Right lobe of liver (tissue), 6 donors: ENCODE data around the gene MYPOP. TPM values are rescaled to one million over a fixed set of nuclear protein-coding genes. Genes with fewer than 3 reads are reported as not detected.

Experiments
- ATAC-seq, 4 donors: fragments of 200-7000 bp; cut with Tn5 transposase; one replicate each; pipeline ENCODE4 v1.9.1; 2020; ENCODE audit warnings: mild to moderate bottlenecking in 4 of 4, moderate library complexity in 4 of 4
- DNase-seq, 3 donors: peaks; one replicate each; pipeline ENCODE4 v3.0.0-alpha.2; 2020
- H3K27ac ChIP-seq, 3 donors: fragments of 200-600 bp; one replicate each; pipeline ENCODE4 v1.8.0; 2022
- H3K27me3 ChIP-seq, 2 donors: fragments of 200-600 bp; one replicate each; pipeline ENCODE4 v1.8.0; 2022
- H3K36me3 ChIP-seq, 4 donors: fragments of 200-600 bp; sonication (generic) in 1 of 4; one replicate each; pipeline versions ENCODE4 v1.5.1 to v1.8.0; 2017 to 2022; ENCODE audit warnings: control low read depth in 1 of 4
- H3K4me1 ChIP-seq, 4 donors: fragments of 200-600 bp; sonication (generic) in 1 of 4; one replicate each; pipeline versions ENCODE4 v1.5.1 to v1.8.0; 2017 to 2022; ENCODE audit warnings: control low read depth in 1 of 4
- H3K4me3 ChIP-seq, 3 donors: fragments of 200-600 bp; one replicate each; pipeline ENCODE4 v1.8.0; 2022
- H3K9me3 ChIP-seq, 4 donors: fragments of 200-600 bp; sonication (generic) in 1 of 4; one replicate each; pipeline versions ENCODE4 v1.5.1 to v1.8.0; 2017 to 2022; ENCODE audit warnings: control low read depth in 1 of 4
- CTCF ChIP-seq, 4 donors: fragments of 200-600 bp in 3 of 4; fragments of 450-650 bp in 1 of 4; IDR thresholded peaks; one replicate each; pipeline versions ENCODE4 v1.5.1 to v1.8.0; 2016 to 2022; ENCODE audit warnings: antibody characterized with exemption in 4 of 4, mild to moderate bottlenecking in 2 of 4
- POLR2A ChIP-seq: fragments of 450-650 bp; IDR thresholded peaks from one replicate; pipeline ENCODE4 v1.6.1; 2017; ENCODE audit warnings: antibody characterized with exemption, mild to moderate bottlenecking
- WGBS: methylation state at CpG from one replicate; pipeline ENCODE4 v1.1.6; 2018; ENCODE audit warnings: low coverage, low lambda C conversion rate; ENCODE audit not compliant: insufficient coverage; ENCODE audit errors: missing lambda C conversion rate; 5-methylcytosine and 5-hydroxymethylcytosine counted together
- intact Hi-C, 2 donors: fragments of 100-400 bp; cut with DNase I; formaldehyde crosslinking; loops; one replicate each; pipeline versions ENCODE4 v1.11.2 to v1.14.1; 2022
- total RNA-seq, 6 experiments: library from RNA; depleted of rRNA in 2 of 6; stranded (reverse); fragments of >200 nt in 2 of 6; fragmentation: NEBNext Ultra II Directional in 3 of 6; extraction: Animal tissue kit (Norgen Biotek cat#: 25700) in 3 of 6; gene quantifications; one replicate each; pipeline versions ENCODE4 v1.1.0 to v1.2.4, GENCODE V29; 2016 to 2023
- donor health status: DM: no; HTN: yes; CAD: no.
- donor health status: DM: no; HTN: no; CAD: no.
- donor health status: DM: no; HTN: no; CAD: no.
- donor health status: DM: no; HTN: yes; CAD: no.
- donor health status: DM: no; HTN: yes; CAD: no.

MYPOP gene
- total RNA-seq, 6 experiments from 2014 or later: 2.5 to 5.2 (median 3.9) TPM

DNA sequence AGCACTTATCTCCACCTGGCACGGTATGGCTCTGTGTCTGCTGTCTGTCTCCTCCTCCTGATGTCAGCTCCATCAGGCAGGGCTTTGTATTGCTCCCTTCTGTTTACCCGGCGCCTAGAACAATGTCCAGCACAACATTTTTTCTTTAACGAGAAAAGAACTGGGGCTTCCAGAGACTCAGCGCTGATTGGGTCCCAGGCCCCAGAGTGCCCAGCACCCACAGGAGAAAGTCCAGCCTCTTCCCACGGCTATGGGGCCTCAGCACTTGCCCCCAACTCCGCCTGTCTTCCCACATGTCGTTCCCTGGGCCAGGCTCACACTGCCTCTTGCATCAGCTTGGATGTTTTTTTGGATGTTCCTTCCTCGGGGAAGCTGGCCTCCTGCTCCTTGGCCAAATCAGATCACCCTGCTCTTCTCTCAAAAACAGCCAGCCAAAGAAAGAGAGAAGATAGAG, 6.9 kb downstream of the MYPOP start:
- TF ChIP-seq CTCF (IDR thresholded peaks at IDR 0.05): no peak
- no peak for TF ChIP-seq POLR2A
- intact Hi-C loops: loop anchor here in 1 of 2 donors (10.0 kb wide), 1 partner anchor 81 kb away; the partner anchor contains the start of gene RSPH6A
- ATAC-seq (no peak), DNase-seq (no peak)
- H3K4me3 ChIP-seq: no peak overlapping the region
- no peak overlapping the region for H3K27ac ChIP-seq
- H3K27me3 ChIP-seq: no peaks in the 10 kb centered on the region
- H3K36me3 ChIP-seq: peaks cover 0 to 9% (median 2%) of the 10 kb centered on the region in 4 donors
- WGBS: 69% methylated on average over 7 of the region's 9 CpGs
- peaks cover 0 to 9% (median 2%) of the 10 kb centered on the region in 4 donors for H3K4me1 ChIP-seq
- H3K9me3 ChIP-seq: no peaks in the 10 kb centered on the region

DNA sequence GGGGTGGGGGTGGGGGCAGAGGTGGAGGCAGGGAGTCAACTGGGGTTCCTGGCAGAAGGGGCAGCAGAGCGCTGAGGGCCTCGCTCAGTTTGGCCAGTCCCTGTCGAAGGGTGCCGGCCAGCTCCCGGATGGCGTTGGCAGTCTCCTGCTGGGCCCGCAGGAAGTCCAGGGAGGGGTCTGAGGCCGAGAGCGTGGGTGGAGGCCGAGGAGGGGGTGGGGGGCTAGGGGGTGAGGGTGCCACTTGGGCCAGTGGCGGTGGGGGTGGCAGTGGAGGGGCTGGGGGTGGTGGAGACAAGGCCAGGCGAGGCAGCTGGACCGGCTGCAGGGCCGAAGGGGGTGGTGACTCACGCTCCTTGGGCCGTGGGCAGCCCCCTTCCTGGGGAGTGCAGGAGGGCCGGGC, 11.5 kb downstream of the MYPOP start:
- TF ChIP-seq CTCF (IDR thresholded peaks at IDR 0.05) (no peak), POLR2A (no peak)
- Histone ChIP-seq H3K4me1 (peaks cover 0 to 3% (median 0%) of the 10 kb centered on the region in 4 donors), H3K27me3 (no peaks in the 10 kb centered on the region), H3K9me3 (no peaks in the 10 kb centered on the region), H3K27ac (no peak overlapping the region), H3K4me3 (no peak overlapping the region), H3K36me3 (peaks cover 0 to 3% (median 0%) of the 10 kb centered on the region in 4 donors)
- no peak for ATAC-seq
- WGBS: no CpG with 5 or more reads among the region's 17 CpGs
- DNase-seq: no peak
- intact Hi-C loops: loop anchor here in 1 of 2 donors (10.0 kb wide), 1 partner anchor 76 kb away; the partner anchor contains the start of gene RSPH6A

DNA sequence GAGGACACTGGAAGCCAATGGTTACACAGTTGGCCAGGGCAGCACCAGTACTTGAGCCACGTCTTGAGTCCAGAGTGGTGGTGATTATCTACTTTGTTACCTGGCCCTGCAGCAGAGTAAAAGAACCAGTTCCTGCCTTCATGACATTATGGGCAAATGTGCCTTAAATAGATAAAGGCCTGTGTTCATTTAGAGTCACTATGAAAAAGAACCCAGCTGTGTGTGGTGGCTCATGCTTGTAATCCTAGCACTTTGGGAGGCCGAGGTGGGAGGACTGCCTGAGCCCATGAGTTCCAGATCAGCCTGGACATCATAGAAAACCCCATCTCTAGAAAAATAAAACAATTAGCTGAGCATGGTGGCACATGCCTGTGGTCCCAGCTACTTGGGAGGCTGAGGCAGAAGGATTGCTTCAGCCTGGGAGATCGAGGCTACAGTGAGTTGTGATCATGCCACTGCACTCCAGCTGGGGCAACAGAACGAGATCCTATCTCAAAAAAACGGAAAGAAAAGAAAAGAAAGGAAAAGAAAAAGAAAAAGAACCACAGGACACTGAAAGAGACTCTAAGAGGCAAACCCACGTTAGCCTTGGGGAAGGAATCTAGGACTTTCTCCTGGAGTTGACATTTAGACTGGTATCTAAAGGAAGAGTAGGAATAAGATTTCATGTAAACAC, 13.1 kb downstream of the MYPOP start:
- 65% methylated on average over 5 of the region's 6 CpGs for WGBS

GRCh38 chr19:45887200-45887710, 15.2 kb downstream of the MYPOP start:
- peaks cover 0 to 26% (median 10%) of the 10 kb centered on the region in 4 donors for H3K4me1 ChIP-seq
- H3K27me3 ChIP-seq: no peaks in the 10 kb centered on the region
- ATAC-seq: no peak
- peak overlapping the region; percentile 69 to 83 (median 80) for H3K4me3 ChIP-seq
- H3K36me3 ChIP-seq: no peaks in the 10 kb centered on the region
- TF ChIP-seq CTCF (IDR thresholded peaks at IDR 0.05) (no peak), POLR2A (no peak)
- intact Hi-C loops: loop anchor here in 1 of 2 donors (10.0 kb wide), 1 partner anchor 72 kb away; the partner anchor contains the start of gene RSPH6A
- no peak for DNase-seq
- 30% methylated on average over 10 of the region's 10 CpGs for WGBS
- H3K27ac ChIP-seq: peak overlapping the region; percentile 78 to 86 (median 84)
- H3K9me3 ChIP-seq: no peaks in the 10 kb centered on the region

More for the DNA sequence above, 13.1 kb downstream of the MYPOP start:
- ATAC-seq (no peak), DNase-seq (no peak)
- Histone ChIP-seq H3K36me3 (no peaks in the 10 kb centered on the region), H3K9me3 (no peaks in the 10 kb centered on the region), H3K4me1 (peaks cover 0 to 11% (median 6%) of the 10 kb centered on the region in 4 donors), H3K27ac (no peak overlapping the region), H3K4me3 (no peak overlapping the region), H3K27me3 (no peaks in the 10 kb centered on the region)
- TF ChIP-seq CTCF (IDR thresholded peaks at IDR 0.05) (no peak), POLR2A (no peak)
- intact Hi-C loops: loop anchor here in 1 of 2 donors (10.0 kb wide), 1 partner anchor 75 kb away; the partner anchor contains the start of gene RSPH6A
